GM12865 (cell line): ENCODE results near the gene JAKMIP3.

Experiments
- DNase-seq: peaks from one replicate; pipeline ENCODE4 v3.0.0; 2010; ENCODE audit warnings: low read depth
- H3K4me3 ChIP-seq: 2 replicates; pipeline ENCODE4 v1.5.1; 2011; ENCODE audit warnings: mild to moderate bottlenecking, low read depth, low read length, control low read depth
- TF ChIP-seq, protein P1 (sequence below): IDR thresholded peaks from 2 replicates; pipeline ENCODE4 v1.5.1; 2011; ENCODE audit warnings: low read length, control low read depth, low read depth, inconsistent platforms; ENCODE audit not compliant: insufficient read depth; ENCODE audit errors: missing control alignments

Gene JAKMIP3

DNA sequence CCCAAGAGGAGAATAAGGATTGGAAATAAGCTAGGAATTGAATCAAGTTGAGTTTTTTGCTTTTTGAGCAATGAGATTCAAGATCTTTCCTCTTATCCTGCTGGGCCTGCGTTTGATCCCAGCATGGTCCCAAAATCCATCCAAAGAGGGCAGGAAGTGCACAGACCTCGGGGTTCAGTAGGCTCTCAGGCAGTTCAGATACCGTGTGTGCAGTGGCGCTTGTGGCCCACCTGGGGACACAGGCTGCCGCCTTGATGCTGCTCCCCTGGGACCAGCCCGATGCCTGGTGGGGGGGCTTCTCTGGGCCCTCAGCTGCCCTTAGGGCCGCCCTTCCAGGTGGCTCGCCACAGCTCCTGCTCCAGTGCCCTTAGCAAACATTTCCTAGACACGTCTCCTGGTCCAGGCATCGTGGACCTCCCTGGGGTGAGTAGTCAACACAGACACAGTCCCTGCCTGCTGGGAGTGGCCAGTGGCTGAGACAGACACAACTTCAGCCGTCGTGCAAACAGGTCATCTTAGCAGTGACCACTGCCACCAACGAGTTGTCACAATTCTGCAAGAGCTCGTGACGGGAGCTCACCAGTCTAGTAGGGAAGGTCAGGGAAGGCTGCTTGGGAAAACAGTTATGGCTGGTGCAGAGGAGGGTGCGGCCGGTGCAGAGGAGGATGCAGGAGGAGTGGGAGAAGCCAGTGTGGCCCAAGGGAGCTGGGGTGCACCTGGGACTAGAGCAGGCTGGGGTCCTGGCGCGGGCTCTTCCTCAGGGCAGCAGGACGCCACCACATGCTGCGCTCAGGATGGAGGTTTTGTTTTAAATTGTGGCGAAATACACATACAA lies 21.7 kb upstream of the JAKMIP3 start:
- no peak for DNase-seq
- no peak overlapping the region for H3K4me3 ChIP-seq
- TF ChIP-seq, protein P1, sequence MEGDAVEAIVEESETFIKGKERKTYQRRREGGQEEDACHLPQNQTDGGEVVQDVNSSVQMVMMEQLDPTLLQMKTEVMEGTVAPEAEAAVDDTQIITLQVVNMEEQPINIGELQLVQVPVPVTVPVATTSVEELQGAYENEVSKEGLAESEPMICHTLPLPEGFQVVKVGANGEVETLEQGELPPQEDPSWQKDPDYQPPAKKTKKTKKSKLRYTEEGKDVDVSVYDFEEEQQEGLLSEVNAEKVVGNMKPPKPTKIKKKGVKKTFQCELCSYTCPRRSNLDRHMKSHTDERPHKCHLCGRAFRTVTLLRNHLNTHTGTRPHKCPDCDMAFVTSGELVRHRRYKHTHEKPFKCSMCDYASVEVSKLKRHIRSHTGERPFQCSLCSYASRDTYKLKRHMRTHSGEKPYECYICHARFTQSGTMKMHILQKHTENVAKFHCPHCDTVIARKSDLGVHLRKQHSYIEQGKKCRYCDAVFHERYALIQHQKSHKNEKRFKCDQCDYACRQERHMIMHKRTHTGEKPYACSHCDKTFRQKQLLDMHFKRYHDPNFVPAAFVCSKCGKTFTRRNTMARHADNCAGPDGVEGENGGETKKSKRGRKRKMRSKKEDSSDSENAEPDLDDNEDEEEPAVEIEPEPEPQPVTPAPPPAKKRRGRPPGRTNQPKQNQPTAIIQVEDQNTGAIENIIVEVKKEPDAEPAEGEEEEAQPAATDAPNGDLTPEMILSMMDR, result no peak

DNA sequence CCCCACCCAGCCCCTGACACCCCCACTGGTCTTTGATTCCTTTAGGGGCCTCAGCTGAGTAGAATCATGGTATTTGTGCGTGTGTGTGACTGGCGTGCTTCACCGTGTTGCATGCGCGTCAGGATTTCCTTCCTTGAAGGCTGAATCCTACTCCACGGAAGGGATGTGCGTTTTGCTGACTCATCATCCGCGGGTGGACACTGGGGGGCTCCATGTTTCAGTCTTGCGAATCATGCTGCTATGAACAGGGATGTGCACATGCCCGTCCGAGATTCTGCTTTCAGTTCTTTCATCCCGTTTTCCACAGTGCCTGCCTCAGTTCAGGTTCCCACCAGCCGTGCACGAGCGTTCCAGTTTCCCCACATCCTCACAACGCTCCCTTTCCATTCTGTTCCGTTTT lies 20.9 kb upstream of the JAKMIP3 start:
- no peak for DNase-seq
- H3K4me3 ChIP-seq, result no peak overlapping the region
- TF ChIP-seq, protein P1, result no peak

DNA sequence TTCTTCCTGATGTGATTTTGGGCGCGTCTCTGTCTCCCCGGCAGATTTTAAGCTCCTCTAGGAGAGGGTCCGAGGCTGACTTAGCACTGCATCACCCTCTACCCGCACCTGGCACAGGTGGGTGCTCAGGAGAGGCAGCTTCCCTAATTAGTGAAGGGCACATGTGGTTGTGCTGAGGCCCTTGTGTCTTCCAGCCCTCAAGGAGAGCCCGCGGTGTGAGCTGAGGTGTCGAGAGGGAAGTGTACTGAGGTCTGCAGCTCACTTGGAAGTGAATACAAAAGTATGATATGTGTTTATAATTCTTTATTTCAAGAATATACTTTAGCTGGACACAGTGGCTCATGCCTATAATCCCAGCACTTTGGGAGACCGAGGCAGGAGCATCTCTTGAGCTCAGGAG lies 20.4 kb upstream of the JAKMIP3 start:
- no peak for DNase-seq
- H3K4me3 ChIP-seq, result no peak overlapping the region
- TF ChIP-seq, protein P1, result no peak

DNA sequence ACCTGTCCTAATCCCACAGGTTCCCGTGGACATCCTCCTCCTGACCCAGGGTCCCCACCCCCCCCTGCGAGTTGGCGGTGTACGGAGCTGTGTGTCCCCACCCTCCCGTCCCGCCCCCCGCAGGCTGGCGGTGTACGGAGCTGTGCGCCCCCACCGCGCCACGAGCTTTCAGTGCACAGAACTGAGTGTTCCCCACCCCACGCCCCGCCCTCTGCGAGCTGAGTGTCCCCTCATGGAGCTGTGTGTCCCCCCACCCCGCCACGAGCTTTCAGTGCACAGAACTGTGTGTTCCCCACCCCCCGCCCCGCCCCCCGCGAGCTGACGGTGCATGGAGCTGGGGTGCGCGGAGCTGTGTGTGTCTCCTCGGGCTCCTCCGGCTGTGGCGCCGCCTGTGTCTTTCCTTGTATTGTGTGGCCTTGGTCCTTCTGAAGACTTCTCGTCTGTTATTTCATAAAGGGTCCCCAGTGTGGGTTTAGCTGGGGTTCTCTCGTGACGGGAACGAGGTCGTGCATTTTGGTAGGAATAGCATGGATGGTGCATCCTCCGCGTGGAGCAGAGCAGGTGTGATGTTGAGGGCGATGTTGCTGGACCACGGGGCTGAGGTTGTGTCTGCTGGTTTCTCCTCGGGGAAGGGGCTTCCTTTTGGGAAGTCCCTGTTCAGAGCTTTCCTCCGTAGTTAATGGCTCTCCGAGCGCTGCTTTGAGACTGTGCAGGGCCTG lies 18.0 kb upstream of the JAKMIP3 start:
- TF ChIP-seq, protein P1, result no peak
- H3K4me3 ChIP-seq, result no peak overlapping the region
- DNase-seq, result no peak

DNA sequence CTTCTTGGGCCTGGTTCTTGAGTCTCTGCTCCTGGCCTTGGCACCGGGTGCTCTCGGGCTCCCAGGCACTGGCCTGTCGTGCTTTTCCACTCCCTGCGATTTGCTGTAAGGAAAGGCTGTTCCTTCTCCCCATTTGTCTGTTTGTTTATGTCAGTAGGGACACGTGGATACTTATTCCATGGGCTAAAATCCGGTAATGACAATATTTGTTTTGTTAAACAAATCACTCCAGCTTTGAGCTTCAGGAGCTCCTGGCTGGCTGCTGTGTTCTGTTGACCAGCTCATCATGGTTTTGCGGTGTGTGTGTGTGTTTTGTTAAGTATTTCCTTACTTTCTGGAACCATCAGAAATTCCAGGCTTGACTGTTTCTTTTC lies 17.5 kb upstream of the JAKMIP3 start:
- no peak for DNase-seq
- H3K4me3 ChIP-seq, result no peak overlapping the region
- TF ChIP-seq, protein P1, result no peak

DNA sequence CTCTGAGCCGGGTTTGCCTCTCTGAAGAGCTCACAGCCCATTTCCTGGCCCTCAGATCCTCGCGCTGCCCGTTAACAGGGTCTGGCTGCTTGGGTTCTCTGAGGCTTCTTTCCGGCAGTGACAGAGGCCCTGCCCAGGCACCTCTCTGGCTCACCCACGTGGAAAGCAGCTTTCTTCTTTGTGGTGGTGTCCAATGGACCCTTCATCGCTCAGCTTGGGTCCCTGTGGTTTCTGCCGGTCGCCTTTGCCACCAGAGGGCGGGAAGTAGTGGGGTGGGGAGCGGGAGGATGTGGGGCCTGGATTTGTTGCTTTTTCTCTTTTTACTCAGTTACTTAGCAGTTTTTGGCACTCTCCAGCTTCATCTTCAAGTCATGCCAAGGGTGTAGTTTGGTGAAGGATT lies 15.6 kb upstream of the JAKMIP3 start:
- no peak overlapping the region for H3K4me3 ChIP-seq
- TF ChIP-seq, protein P1, result no peak
- no peak for DNase-seq
